GM19372 (cell line): ENCODE data around the gene NETO1.

ENCODE experiments used
- ATAC-seq: cut with Tn5 transposase; IDR thresholded peaks from one replicate; pipeline ENCODE4 v1.9.1; 2021; ENCODE audit warnings: mild to moderate bottlenecking, low read depth, moderate library complexity; ENCODE audit not compliant: unreplicated experiment

The NETO1 gene

GRCh38 chr18:72867746-72868584 is at the start of gene NETO1:
NETO1 (minus strand) TSS chr18:72867987; CDS start chr18:72867291, 696 bp downstream.
- ATAC-seq: peak; percentile 40

- ATAC-seq: no peak
Observed at GRCh38 chr18:72910045-72910444, 42.3 kb upstream of the NETO1 start.

- ATAC-seq: no peak
Observed at GRCh38 chr18:72908181-72908580, 40.4 kb upstream of the NETO1 start.

GRCh38 chr18:72903033-72903432 is 35.2 kb upstream of the NETO1 start:
- ATAC-seq: no peak

GRCh38 chr18:72899338-72899737 is 31.6 kb upstream of the NETO1 start:
- no peak for ATAC-seq

- no peak for ATAC-seq
Observed at GRCh38 chr18:72898870-72899269, 31.1 kb upstream of the NETO1 start.

- no peak for ATAC-seq
Observed at GRCh38 chr18:72895548-72895947, 27.8 kb upstream of the NETO1 start.

- no peak for ATAC-seq
Observed at GRCh38 chr18:72878561-72878960, 10.8 kb upstream of the NETO1 start.

GRCh38 chr18:72878143-72878542 is 10.4 kb upstream of the NETO1 start:
- no peak for ATAC-seq

- no peak for ATAC-seq
Observed at GRCh38 chr18:72871091-72871490, 3.3 kb upstream of the NETO1 start.

GRCh38 chr18:72869226-72870185 is 1.7 kb upstream of the NETO1 start:
- ATAC-seq: peak; percentile 25

GRCh38 chr18:72868585-72869225 is 918 bp upstream of the NETO1 start:
- ATAC-seq: peak; percentile 4

- ATAC-seq: peak; percentile 33
Observed at GRCh38 chr18:72866901-72867745, 664 bp downstream of the NETO1 start.

GRCh38 chr18:72866442-72866900 is 1.3 kb downstream of the NETO1 start:
- ATAC-seq: peak; percentile 5

GRCh38 chr18:72863754-72864153 is 4.0 kb downstream of the NETO1 start:
- no peak for ATAC-seq

GRCh38 chr18:72859088-72859487 is 8.7 kb downstream of the NETO1 start:
- no peak for ATAC-seq

- ATAC-seq: no peak
Observed at GRCh38 chr18:72849671-72850070, 18.1 kb downstream of the NETO1 start.

GRCh38 chr18:72848503-72849237 is 19.1 kb downstream of the NETO1 start:
- ATAC-seq: no peak

GRCh38 chr18:72847771-72848170 is 20.0 kb downstream of the NETO1 start:
- no peak for ATAC-seq
